PC-9 (cell line): Measurements from ENCODE around the gene TMUB2. TPM values are rescaled to one million over a fixed set of nuclear protein-coding genes. Genes with fewer than 3 reads are reported as not detected.

ENCODE experiments used
- BruUV-seq: library from RNA; stranded (reverse); fragments of 400-500 nt; replicated peaks from 2 replicates; lab custom pipeline; 2021; lab: Mats Ljungman, UMichigan
- CTCF ChIA-PET: fragments of 300-600 bp; sonication (Branson Sonifier 250); formaldehyde crosslinking; loops from one replicate; lab custom pipeline; 2022; ENCODE audit warnings: antibody characterized with exemption; lab: Charles Lee
- POLR2A ChIA-PET: fragments of 300-600 bp; sonication (Branson Sonifier 250); formaldehyde crosslinking; loops from one replicate; lab custom pipeline; 2022; ENCODE audit warnings: antibody characterized with exemption; ENCODE audit not compliant: unreplicated experiment; lab: Charles Lee
- DNase-seq, 2 experiments: peaks; one replicate each; pipeline versions ENCODE4 v3.0.0 to v3.0.0-alpha.2; 2015 to 2022; ENCODE audit warnings: mixed read lengths in 1 of 2
- H2AFZ ChIP-seq: fragments of 200-600 bp; sonication (generic); 2 replicates; pipeline ENCODE4 v1.8.1; 2017; ENCODE audit warnings: antibody characterized with exemption
- H3F3A ChIP-seq: fragments of 200-600 bp; sonication (generic); 2 replicates; pipeline ENCODE4 v1.8.1; 2017; ENCODE audit warnings: antibody characterized with exemption, mild to moderate bottlenecking, low read depth; ENCODE audit not compliant: insufficient read depth
- H3K27ac ChIP-seq: fragments of 200-600 bp; sonication (generic); 2 replicates; pipeline ENCODE4 v1.6.1; 2016; ENCODE audit warnings: mixed run types
- H3K27me3 ChIP-seq: fragments of 200-600 bp; sonication (generic); 2 replicates; pipeline ENCODE4 v1.6.1; 2016; ENCODE audit warnings: low read depth, mixed run types; ENCODE audit not compliant: insufficient read depth
- H3K36me3 ChIP-seq: fragments of 200-600 bp; sonication (generic); 2 replicates; pipeline ENCODE4 v1.6.1; 2016; ENCODE audit warnings: low read depth, mixed run types
- H3K4me1 ChIP-seq: fragments of 200-600 bp; sonication (generic); replicated peaks from 2 replicates; pipeline ENCODE4 v1.6.1; 2016; ENCODE audit warnings: mixed run types; ENCODE audit not compliant: insufficient read depth
- H3K4me2 ChIP-seq: fragments of 200-600 bp; sonication (generic); 2 replicates; pipeline ENCODE4 v1.6.1; 2017; ENCODE audit warnings: mixed run types
- H3K4me3 ChIP-seq: fragments of 200-600 bp; sonication (generic); 2 replicates; pipeline ENCODE4 v1.6.1; 2016; ENCODE audit warnings: mixed run types
- H3K79me2 ChIP-seq: fragments of 200-600 bp; sonication (generic); 2 replicates; pipeline ENCODE4 v1.6.1; 2017; ENCODE audit warnings: low read depth, mixed run types
- H3K9me2 ChIP-seq: fragments of 200-600 bp; sonication (generic); 2 replicates; pipeline ENCODE4 v1.8.1; 2017; ENCODE audit warnings: mild to moderate bottlenecking; ENCODE audit not compliant: insufficient read depth
- H3K9me3 ChIP-seq: fragments of 200-600 bp; sonication (generic); 2 replicates; pipeline ENCODE4 v1.8.1; 2016; ENCODE audit warnings: low read depth; ENCODE audit not compliant: insufficient read depth
- H4K20me1 ChIP-seq: fragments of 200-600 bp; sonication (generic); 2 replicates; pipeline ENCODE4 v1.8.1; 2017; ENCODE audit not compliant: insufficient read depth
- EZH2 ChIP-seq: fragments of 200-600 bp; sonication (generic); IDR thresholded peaks from 2 replicates; pipeline ENCODE4 v1.8.0; 2017; ENCODE audit warnings: antibody characterized with exemption, low read depth
- intact Hi-C: fragments of 100-400 bp; cut with micrococcal nuclease; formaldehyde crosslinking; loops from one replicate; pipeline ENCODE4 v1.10.0; 2022; ENCODE audit not compliant: unreplicated experiment
- microRNA-seq: library from miRNA; unstranded; fragments of <30 nt; microRNA quantifications from one replicate; pipeline ENCODE4 v1.2.0, GENCODE V29; 2021; ENCODE audit warnings: borderline number of aligned reads, borderline replicate concordance
- total RNA-seq: library from RNA; stranded (reverse); gene quantifications from 2 replicates; pipeline ENCODE4 v1.2.3, GENCODE V29; 2021
- TF ChIP-seq, protein P1 (sequence below): fragments of 200-600 bp; sonication (generic); conservative IDR thresholded peaks from 2 replicates; pipeline ENCODE4 v1.6.1; 2017; ENCODE audit warnings: mixed run types, antibody characterized with exemption, mild to moderate bottlenecking, moderate library complexity

The TMUB2 gene
- total RNA-seq, 1 experiment from 2014 or later, result 45.5 TPM

DNA sequence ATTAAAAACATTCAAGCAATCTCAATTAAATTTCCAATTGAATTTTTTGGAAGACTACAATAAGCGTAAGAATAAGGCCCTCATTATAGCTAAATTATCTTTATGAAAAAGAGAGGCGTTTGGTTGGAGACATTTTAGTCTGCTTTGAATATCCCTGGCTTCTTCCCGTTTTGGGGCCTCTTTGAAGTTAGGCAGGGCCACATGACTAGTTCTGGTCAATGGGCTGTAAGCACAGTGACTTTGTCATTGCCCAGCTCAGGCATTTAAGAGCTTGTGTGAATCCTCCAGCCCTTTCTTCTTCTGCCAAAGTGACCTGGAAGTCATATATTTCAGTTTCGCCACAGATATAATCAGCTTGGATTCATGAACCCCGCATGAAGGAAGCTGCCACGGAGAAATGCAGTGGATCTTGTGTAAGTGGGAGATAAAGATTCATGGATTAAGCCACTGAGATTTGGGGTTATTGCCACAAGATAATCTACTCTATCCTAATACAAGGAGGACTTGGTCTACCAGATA, 54.4 kb downstream of the TMUB2 start:
- CTCF ChIA-PET, result no interaction called here
- H2AFZ ChIP-seq, result no peak overlapping the region

More for the DNA sequence above, 54.4 kb downstream of the TMUB2 start:
- Histone ChIP-seq H3K9me3 (no peaks in the 10 kb centered on the region), H3K4me3 (no peak overlapping the region), H3K79me2 (no peaks in the 10 kb centered on the region), H3K4me2 (no peak overlapping the region), H3F3A (peaks cover 2% of the 10 kb centered on the region; the same call in 1 of the 2 replicates), H3K36me3 (no peaks in the 10 kb centered on the region), H3K9me2 (no peaks in the 10 kb centered on the region), H3K27ac (no peak overlapping the region), H3K4me1 (peaks cover 2% of the 10 kb centered on the region; the same call in 1 of the 2 replicates), H4K20me1 (no peaks in the 10 kb centered on the region), H3K27me3 (no peaks in the 10 kb centered on the region)
- BruUV-seq, result no TSS peak
- POLR2A ChIA-PET, result no interaction called here
- TF ChIP-seq, protein P1, sequence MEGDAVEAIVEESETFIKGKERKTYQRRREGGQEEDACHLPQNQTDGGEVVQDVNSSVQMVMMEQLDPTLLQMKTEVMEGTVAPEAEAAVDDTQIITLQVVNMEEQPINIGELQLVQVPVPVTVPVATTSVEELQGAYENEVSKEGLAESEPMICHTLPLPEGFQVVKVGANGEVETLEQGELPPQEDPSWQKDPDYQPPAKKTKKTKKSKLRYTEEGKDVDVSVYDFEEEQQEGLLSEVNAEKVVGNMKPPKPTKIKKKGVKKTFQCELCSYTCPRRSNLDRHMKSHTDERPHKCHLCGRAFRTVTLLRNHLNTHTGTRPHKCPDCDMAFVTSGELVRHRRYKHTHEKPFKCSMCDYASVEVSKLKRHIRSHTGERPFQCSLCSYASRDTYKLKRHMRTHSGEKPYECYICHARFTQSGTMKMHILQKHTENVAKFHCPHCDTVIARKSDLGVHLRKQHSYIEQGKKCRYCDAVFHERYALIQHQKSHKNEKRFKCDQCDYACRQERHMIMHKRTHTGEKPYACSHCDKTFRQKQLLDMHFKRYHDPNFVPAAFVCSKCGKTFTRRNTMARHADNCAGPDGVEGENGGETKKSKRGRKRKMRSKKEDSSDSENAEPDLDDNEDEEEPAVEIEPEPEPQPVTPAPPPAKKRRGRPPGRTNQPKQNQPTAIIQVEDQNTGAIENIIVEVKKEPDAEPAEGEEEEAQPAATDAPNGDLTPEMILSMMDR, result no peak
- TF ChIP-seq EZH2, result no peak
- DNase-seq, result no peak
- intact Hi-C loops, result no loop called here

Small RNAs within 50 kb of the gene (microRNA-seq; reads per million reads assigned to microRNA genes)
- gene MIR6782, result not detected

Other genes with a start within 250 kb of the TMUB2 start
- gene PPY, start 244.5 kb upstream of the TMUB2 start, total RNA-seq, result not detected in 2 replicates
- not detected in 2 replicates for gene PYY, start 233.0 kb upstream of the TMUB2 start, total RNA-seq
- gene NAGS, start 182.3 kb upstream of the TMUB2 start, total RNA-seq, result 1.0 and 1.4 TPM in 2 replicates
- 33.5 and 42.6 TPM in 2 replicates for gene TMEM101, start 172.0 kb upstream of the TMUB2 start, total RNA-seq
- 60.9 and 62.7 TPM in 2 replicates for gene LSM12, start 120.3 kb upstream of the TMUB2 start, total RNA-seq
- 69.3 and 70.9 TPM in 2 replicates for gene G6PC3, start 116.2 kb upstream of the TMUB2 start, total RNA-seq
- 24.0 and 40.5 TPM in 2 replicates for gene HDAC5, start 63.3 kb upstream of the TMUB2 start, total RNA-seq
- gene HROB, start 45.0 kb upstream of the TMUB2 start, total RNA-seq, result 14.5 and 15.7 TPM in 2 replicates
- gene ASB16, start 16.3 kb upstream of the TMUB2 start, total RNA-seq, result not detected in 2 replicates
- gene ATXN7L3, start 12.9 kb downstream of the TMUB2 start, total RNA-seq, result 59.3 and 87.4 TPM in 2 replicates
- gene UBTF, start 32.7 kb downstream of the TMUB2 start, total RNA-seq, result 59.6 and 61.7 TPM in 2 replicates
- not detected in 2 replicates for gene SLC4A1, start 81.2 kb downstream of the TMUB2 start, total RNA-seq
- gene RUNDC3A, start 121.6 kb downstream of the TMUB2 start, total RNA-seq, result not detected in 2 replicates
- gene SLC25A39, start 137.9 kb downstream of the TMUB2 start, total RNA-seq, result 164 and 204 TPM in 2 replicates
- 226 and 413 TPM in 2 replicates for gene GRN, start 158.3 kb downstream of the TMUB2 start, total RNA-seq
- gene FAM171A2, start 176.9 kb downstream of the TMUB2 start, total RNA-seq, result 8.3 and 11.8 TPM in 2 replicates
- 5.7 TPM in 2 replicates for gene ITGA2B, start 202.7 kb downstream of the TMUB2 start, total RNA-seq